Measurements from ENCODE around the gene HSF5. TPM values are rescaled to one million over a fixed set of nuclear protein-coding genes. Genes with fewer than 3 reads are reported as not detected.

Gene HSF5
- total and polyA plus RNA-seq, 2 of the 13 experiments (the other 11 are each of a cell fraction or from before 2014, with no cell fraction given): not detected

- TF ChIP-seq AHDC1 (CRISPR knock-in tag; IDR thresholded peaks at IDR 0.05; ENCODE audit: borderline replicate concordance): peak; percentile 33; the same call in 1 of the 2 replicates
- no peak for TF ChIP-seq CEBPZ (IDR thresholded peaks at IDR 0.05; ENCODE audit: low read length)
- TF ChIP-seq ZNF839 (CRISPR knock-in tag; IDR thresholded peaks at IDR 0.05; ENCODE audit: borderline replicate concordance): no peak
- TF ChIP-seq ZNF720 (CRISPR knock-in tag; IDR thresholded peaks at IDR 0.05): 0 out of 2 replicates have a peak, but pooled peaks have one; percentile 48
- TF ChIP-seq RBFOX2 (IDR thresholded peaks at IDR 0.05; ENCODE audit: low read depth, low read length): peak; percentile 86
- TF ChIP-seq NR2F1 (CRISPR knock-in tag; IDR thresholded peaks at IDR 0.05): peak in 1 of 2 experiments; percentile 12; a peak in 1 of 4 replicates
- TF ChIP-seq SMARCC2 (IDR thresholded peaks at IDR 0.05): 0 out of 2 replicates have a peak, but pooled peaks have one; percentile 3
- TF ChIP-seq ZFP36L2 (CRISPR knock-in tag; IDR thresholded peaks at IDR 0.05): no peak
- TF ChIP-seq GLMP (CRISPR knock-in tag; IDR thresholded peaks at IDR 0.05; ENCODE audit: borderline replicate concordance): no peak
- TF ChIP-seq STAG1 (CRISPR knock-in tag; IDR thresholded peaks at IDR 0.05): peak; percentile 90
- peak; percentile 95 for TF ChIP-seq SMAD3 (CRISPR knock-in tag; IDR thresholded peaks at IDR 0.05)
- peak; percentile 99 for TF ChIP-seq ZNF580 (CRISPR knock-in tag; IDR thresholded peaks at IDR 0.05; ENCODE audit: borderline replicate concordance, low read depth)
- peak; percentile 90; the same call in 1 of the 2 replicates for TF ChIP-seq FOXC1 (CRISPR knock-in tag; IDR thresholded peaks at IDR 0.05; ENCODE audit: borderline replicate concordance)
- TF ChIP-seq KMT2A (CRISPR knock-in tag; IDR thresholded peaks at IDR 0.05): peak; percentile 89
- TF ChIP-seq NFE2 (CRISPR knock-in tag; IDR thresholded peaks at IDR 0.05): no peak
- peak; percentile 39; the same call in 1 of the 2 replicates for TF ChIP-seq ZNF367 (CRISPR knock-in tag; IDR thresholded peaks at IDR 0.05; ENCODE audit: borderline replicate concordance)
- TF ChIP-seq HDAC2 (CRISPR knock-in tag; IDR thresholded peaks at IDR 0.05): peak; percentile 86
- 0 out of 2 replicates have a peak, but pooled peaks have one; percentile 49 for TF ChIP-seq ZNF224 (CRISPR knock-in tag; IDR thresholded peaks at IDR 0.05)
Measured at GRCh38 chr17:58417300-58418092, 70.7 kb downstream of the HSF5 start, which contains the start of gene RNF43 (continued).

All from HepG2 (cell line).